NCI-H128 (cell line): ENCODE measurements around the gene ZMPSTE24.

Source experiments
- DNase-seq: peaks from one replicate; lab custom pipeline; 2025; ENCODE audit not compliant: unreplicated experiment; lab: John Stamatoyannopoulos, UW

The ZMPSTE24 gene

DNA sequence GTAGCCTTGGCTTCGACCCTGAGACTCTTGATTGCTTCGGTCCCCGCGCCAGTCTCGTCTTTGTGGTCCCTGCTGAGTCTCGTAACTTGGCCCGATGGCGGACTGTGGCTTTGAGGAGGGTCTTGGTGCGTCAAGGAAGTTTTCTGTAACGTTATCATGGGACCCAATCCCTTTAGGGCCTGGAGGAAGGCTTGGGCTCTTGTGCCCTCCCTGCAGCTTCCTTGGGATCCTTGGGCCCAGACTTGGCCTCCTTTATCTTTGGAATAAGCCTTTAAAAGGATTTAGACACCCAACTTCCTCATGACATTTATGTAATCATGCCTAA, 371 bp downstream of the ZMPSTE24 start:
- DNase-seq = no peak

DNA sequence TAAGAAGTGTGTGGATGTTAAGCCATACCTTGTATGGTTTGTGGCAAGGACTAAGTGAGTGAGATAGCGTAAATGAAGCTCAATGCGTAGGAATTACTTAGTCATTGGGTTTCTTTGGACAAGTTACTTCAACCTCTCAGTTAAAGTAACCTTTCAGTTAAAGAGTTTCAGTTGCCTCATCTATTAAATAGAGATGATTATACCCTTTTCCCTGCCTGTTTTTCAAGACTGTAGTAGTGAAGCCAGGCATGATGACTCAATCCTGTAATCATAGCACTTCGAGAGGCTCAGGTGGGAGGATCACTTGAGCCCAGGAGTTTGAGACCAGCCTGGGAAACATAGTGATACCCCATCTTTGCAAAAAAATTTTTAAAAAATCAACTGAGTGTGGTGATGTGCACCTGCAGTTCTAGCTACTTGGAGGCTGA, 6.3 kb downstream of the ZMPSTE24 start:
- DNase-seq = no peak

DNA sequence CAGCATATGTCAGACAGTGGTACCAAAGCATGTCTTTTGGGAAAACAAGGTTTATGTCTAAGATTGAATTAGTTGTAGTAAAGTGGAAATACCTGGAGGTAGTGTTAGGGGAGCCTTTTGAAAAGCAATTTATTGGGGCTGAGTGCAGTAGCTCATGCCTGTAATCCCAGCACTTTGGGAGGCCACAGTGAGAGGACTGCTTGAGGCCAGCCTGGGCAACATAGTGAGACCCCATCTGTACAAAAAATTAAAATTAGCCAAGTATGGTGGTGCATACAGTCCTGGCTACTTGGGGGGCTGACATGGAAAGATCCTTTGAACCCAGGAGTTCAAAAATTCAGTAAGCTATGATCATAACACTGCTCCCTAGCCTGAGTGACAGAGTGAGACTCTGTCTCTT, 7.3 kb downstream of the ZMPSTE24 start:
- no peak for DNase-seq

DNA sequence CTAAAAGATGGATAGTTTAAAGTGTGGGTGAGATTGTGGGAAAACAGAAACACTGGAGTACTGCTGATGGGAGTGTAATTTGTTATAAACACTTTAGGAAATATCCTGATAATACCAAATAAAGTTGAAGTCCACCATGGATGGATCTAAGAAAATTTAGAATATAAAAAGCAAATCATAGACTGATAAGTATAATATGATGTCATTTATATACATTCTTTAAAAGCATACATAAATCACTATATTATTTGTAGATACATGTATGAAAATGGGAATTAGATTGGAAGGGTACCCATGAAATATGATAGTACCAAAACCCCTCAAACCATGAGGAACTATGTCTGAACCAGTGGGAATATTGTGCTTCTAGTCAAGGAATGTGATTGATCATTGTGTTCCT, 7.9 kb downstream of the ZMPSTE24 start:
- no peak for DNase-seq

DNA sequence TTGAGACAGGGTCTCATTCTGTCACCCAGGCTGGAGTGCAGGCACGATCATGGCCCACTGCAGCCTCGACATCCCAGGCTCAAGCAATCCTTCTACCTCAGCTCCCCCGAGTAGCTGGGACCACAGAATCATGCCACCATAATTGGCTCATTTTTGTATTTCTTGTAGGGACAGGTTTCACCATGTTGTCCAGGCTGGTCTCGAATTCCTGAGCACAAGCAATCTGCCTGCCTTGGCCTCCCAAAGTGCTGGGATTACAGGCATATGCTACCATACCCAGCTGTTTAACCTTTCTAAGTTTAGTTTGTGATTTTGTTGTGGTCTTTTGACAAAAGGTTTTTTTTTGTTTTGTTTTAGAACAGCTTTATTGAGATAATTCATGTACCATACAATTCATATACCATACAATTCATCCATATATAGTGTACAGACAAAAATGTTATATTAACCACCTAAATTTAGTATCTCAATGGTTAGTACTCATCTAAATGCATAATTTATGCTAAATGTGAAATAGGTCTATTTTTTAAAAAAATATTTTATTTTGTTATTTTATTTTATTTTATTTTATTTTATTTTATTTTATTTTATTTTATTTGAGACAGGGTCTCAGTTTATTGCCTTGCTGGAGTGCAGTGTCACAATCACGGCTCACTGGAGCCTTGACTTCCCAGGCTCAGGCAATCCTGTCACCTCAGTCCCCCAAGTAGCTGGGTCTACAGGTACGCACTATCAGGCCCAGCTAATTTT, 8.9 kb downstream of the ZMPSTE24 start:
- no peak for DNase-seq

DNA sequence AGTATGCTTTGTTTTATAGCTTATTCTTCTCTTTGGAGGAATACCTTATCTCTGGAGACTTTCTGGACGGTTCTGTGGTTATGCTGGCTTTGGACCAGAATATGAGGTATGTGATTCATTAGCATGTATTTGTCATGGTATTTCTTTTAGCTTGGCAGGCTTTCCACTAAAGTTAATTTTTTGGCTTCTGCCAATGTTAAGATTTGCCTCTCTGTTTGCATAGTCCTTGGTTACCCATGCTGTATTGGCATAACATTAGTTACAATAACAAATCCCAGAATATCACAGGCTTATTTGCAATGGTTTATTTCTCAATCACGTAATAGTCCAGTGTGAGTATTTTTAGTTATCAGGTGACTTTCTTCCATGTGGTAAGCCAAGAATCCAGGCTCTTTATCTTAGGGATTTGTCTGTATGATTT, 9.7 kb downstream of the ZMPSTE24 start:
- DNase-seq = no peak

DNA sequence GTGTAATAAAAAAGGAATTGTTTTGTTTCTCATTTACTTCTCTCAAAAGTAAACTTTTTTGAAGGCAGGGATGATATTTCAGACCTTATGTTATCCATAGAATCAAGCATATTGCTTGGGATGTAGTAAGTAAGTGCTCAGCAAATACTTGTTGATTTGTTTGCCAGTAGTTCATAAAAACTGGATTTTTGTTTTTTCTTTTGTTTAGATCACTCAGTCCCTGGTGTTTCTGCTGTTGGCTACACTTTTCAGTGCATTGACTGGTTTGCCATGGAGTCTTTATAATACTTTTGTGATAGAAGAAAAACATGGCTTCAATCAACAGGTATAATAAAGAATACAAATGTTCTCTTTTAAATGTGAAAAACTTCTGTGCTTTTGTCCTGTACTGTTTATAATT, 10.2 kb downstream of the ZMPSTE24 start:
- DNase-seq = no peak

DNA sequence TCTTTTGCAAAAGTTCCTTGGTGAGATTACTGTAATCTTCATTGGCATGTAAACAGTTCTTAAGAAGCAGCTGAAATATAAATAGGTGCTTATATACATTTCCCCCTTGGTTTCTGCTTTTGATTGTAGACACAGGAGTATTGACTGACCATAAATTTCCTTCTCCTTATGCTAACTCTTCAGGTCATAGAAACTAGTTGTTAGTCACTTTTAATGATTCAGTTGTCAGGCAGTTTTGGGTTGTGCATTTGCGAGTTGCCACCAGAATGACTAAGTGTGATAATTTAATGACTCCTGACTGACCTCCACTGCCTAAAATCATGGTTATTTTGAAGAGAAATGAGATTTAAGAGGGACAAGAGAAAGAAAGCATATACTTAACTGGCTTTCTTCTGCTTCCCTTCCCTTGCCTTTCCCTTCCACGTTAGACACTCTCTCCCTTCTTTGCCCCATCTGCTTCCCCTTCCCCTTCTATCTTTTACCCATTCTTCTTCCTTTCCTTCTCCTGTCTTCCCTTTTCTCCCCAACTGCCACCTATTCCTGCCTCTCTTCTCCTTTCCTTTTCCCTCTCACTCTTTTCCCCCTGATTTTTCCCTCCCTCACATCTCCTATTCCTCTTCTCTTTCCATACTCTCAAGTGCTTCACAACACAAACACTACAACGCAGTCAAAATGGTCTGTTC, 12.3 kb downstream of the ZMPSTE24 start:
- DNase-seq = no peak

DNA sequence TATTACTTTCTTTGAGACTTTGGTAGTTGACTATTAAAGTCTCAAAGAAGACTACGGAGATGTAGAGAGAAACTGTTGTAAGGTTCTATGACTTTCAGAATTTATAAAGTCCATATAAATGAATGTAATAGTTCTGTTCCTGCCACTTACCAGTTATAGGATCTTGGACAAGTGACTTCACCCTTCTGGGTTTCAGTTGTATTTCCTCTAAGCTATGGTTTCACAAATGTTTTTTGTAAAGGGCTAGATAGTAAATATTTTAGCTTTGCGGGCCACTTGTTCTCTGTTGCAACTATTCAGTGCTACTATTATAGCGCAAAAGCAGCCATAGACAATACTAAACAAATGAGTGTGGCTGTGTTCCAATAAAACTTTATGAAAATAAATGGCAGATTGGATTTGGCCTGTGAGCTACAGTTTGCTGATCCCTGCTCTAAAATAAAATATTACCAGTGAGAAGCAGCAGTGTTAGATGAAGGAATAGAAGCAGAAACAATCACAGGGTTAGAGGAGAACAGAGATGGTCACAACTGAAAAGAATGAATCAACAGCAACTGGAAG, 14.7 kb downstream of the ZMPSTE24 start:
- DNase-seq = no peak

DNA sequence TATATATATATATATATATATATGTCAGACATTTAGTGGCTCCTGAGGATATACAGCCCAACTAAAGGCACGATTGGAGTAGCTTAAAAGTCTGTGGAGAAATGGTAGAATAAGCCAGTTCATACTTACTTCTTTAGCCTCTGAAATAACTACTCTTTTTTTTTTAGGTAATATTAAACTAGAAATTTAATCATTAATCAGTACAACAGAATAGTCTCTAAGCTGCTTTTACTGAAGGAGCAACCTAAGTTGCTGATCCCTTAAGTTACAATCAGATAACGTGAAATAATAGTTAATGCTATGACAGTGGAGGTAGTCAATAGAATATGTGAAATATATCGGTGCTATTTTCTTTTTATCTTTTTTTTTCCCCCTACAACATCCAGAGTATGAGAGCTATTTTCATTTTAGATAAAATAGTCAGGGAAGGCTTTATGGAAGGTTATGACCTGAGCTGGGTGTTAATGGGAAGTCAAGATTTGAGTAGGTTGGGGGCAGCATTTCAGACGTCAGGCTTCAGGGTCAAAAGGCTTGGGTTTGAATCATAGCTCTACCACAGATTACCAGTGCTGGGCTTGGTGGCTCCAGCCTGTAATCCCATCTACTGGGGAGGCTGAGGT, 15.6 kb downstream of the ZMPSTE24 start:
- no peak for DNase-seq

DNA sequence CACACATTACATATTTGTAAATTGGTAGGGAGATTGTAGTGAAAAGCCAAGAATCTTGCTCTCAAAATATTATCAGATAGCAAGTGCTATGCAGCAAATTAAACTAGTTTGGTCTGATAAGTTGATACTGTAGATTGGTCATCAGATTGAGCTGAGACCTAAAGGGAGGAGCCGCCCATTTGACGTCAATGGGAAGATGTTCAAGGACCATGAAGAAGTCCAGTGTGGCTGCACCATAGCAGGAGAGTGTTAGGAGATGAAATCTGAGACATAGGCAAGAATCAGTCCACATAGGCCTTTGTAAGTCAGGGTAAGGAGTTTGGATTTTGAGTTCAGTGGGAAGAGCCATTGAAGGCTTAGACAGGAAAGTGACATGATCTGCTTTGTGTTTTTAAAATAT, 16.3 kb downstream of the ZMPSTE24 start:
- no peak for DNase-seq

DNA sequence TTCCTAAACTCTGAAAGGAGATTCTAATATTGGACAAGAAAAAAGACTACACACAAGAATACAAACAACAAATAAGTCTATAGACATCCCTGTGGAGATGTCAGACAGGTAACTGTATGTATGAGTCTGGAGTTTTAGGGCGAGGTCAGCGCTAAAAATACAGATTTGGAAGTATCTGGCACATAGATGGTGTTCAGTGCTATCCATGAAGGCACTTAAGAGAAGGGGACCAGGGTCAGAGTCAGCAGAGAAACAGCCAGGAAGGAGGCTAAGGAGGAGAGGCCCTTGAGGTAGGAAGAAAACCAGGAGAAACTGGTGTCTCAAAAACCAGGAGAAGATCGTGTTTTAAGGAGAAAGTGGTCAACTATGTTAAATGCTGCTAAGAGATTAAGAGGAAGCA, 18.1 kb downstream of the ZMPSTE24 start:
- no peak for DNase-seq

DNA sequence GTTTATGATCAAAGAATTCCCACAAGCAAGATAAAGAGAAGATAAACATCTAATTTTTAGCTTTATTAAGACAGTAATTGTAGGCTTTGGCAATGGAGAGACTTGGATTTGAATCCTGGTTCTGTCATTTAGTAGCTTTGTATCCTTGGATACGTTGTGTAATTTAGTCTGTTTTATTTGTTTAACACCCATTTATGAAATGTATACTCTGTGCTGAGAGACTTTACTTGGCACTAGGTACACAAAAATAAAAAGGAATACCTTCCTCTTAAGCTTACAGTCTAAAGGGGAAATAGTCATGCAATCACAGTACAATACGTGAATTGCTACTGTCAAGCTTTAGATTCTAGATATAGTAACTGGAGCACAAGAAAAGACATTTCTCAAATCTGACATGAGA, 23.8 kb downstream of the ZMPSTE24 start:
- DNase-seq = no peak

DNA sequence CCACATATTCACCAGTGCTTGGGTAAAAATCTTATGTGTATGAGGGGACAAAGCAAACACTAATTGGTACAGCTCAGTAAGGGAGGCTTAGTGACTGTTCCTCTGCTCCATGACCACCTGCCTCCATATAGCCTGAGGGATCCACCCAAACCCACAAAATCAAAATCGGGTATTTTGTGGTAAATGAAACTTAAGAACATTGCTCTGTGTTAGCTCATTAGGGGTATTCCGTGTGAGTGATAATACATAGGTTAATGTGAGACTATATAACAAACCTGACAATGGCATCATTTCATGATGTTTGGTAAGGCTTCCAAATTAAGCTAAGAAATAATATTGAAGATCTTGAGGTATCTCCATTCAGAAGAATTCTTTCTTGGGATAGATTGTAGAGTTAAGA, 33.3 kb downstream of the ZMPSTE24 start:
- no peak for DNase-seq

DNA sequence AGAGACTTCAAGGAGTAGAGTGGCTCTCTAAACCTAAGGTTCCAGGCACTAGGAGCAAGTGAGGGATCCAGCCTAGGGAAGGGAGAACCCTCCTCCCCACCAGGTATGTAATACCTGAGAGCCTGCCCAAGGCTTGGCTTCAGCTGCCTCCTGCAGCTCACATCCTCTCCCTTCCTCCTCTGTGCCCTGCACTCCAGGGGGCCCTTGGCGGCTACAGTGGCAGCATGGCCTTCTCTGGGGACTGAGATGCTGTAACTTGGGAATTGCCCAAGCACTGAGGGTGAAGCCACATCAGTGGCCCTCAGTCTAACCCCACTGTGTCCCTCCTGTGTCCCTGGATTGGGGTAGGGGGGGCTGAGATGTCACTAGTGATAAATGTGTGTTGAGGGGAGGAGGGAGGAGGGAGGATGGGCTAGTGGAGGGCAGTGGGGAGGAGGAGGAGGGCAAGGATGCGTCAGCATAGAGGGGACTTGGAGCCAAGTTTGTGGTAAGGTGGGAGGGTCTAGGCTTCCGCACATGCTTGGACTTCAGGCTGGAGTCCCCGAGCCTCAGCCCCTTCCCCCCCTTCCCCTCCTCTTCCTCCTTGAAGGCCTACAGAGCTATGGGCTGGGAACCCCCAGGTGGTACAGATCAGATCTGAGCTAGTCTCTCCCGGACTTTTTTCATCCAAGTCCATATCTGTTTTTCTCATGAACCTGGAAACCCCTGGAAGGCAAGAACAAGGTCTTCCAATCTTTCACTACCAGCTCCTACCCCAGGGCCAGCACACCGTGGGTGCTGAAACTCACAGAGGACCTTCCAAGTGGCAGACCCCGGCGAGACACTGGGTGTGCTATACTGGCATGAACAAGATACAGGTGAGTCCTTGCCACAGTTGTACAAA, 41.6 kb downstream of the ZMPSTE24 start:
- no peak for DNase-seq

DNA sequence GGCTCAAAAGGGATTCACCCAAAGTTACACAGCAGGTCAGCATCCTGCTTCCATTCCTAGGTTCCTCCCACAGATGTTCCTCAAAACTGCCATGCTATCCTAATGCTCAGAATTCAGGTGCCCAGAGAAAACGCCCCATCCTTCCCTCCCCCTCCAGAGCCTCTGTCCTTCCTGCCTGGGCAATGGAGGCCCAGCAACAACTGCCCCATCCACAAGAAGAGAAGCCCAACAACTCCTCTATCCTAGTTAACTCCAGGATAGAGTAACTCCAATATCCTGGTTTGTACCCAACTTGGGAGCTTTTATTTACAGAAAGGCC, 42.2 kb downstream of the ZMPSTE24 start:
- no peak for DNase-seq

DNA sequence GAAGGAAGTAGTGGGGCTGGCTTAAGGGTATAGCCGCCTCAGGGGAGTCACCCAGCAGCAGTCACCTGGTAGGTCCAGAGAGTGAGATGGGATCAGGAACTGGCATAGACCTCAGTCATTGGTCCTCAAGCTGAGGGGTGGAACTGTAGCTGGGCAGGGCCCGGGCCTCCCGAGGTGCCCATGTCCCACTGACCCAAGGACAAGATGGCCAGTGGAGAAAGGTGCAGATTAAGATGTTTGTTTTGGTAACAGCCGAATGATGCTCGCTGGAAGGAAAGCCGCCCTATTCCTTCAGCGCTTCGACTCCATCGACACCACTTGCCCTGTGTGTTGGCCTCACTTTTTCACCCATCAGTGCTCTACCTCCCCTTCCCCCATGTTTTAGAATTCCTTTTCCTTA, 42.6 kb downstream of the ZMPSTE24 start:
- no peak for DNase-seq

DNA sequence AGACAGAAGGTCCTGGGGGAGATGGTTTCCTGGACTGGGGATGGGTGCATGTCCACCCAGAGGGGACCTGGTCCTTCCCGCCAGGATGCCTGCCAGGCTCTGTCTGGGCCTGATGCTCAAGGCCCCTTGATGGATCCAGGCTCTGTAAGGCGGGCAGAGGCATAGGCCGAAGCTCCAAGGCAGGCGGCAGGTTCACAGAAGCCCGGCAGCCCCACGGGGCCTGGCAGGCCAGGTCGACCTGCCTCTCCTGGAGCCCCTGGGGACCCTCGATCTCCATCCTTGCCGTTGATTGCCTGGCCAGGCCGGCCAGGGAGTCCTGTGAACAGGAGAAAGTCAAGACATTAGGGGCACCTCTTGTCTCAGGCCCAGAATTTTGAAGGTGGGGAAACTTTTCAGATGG, 43.0 kb downstream of the ZMPSTE24 start:
- DNase-seq = no peak

DNA sequence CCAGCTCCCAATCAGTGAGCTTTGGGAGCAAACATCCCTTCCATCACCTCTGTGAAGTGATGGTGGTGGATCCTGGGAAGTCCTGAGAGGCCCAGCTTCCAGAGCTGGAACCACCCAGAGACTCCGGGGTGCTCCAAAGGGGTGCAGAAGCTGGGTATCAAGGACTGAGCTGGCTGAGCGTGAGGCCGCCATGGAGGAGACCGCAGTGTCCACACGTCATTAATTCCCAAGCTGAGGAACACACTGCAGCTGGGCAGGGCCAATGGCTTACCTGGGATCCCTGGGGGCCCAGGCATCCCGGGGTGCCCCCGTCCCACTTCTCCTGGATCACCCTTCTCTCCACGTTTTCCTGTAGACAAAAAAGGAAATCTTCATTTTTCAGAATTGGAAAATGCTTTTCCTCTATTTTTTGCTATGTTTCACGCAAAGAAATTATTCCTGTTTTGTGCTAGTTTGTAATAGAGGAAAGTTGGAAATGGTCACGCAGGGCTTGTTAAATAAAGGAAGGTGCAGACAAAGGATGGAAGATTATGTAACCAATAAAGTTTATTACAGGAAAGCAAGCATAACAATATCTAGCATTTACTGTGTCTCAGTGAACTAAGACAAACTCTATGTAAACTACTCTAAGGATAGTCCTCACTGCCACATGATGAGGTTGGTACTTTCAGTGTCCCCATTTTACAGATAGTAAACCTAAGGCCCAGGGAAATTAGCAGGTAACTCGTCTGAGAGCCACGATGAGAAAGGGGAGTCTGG, 43.7 kb downstream of the ZMPSTE24 start:
- DNase-seq = no peak

DNA sequence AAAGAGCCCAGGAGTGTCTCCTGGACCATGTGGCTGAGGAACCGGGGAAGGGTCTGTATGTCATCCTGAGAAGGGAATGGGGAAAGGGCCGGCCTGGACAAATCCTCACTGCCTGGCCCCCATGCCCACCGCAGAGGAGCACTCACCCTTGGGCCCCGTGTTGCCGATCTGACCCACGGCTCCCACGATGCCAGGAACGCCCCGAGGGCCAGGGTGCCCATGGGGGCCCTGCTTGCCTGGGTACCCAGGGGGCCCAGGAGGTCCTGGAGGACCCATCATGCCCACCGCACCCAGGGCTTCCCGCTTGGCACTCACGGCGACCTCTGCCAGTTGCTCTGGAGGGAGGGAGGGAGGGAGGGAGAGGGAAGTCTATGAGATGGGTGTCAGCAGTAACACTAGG, 44.4 kb downstream of the ZMPSTE24 start:
- DNase-seq = no peak
